Measurements from ENCODE around the gene FRG2C. TPM values are rescaled to one million over a fixed set of nuclear protein-coding genes. Genes with fewer than 3 reads are reported as not detected.

FRG2C gene
- not detected in 2 replicates for total RNA-seq

DNA sequence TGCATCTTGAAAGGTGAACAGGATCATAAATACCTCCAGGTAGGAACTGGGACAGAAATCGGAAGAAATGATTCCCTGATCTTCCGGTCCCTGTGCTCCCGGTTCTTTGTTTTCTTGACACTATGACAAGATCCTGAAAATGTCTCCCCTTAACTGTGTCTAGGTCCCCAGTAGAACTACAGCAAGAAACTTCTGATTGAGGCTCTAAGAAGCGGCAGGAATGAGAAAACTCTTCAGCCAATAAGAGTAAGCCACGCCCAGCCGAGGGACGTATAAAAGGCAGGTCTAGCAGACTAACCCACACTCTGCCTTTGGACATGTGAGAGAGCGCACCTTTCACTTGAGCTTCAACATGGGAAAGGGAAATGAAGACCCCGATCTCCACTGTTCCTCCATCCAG, at the start of gene FRG2C:
FRG2C (plus strand) TSS at position 301 of the 400 bp plus-strand sequence; CDS start at position 353, 52 bp downstream.

Small RNA genes lying within 50 kb of the gene (small RNA-seq; reads per million reads assigned to genes)
- not detected for gene AC108724.2

Other genes with a start within 250 kb of the FRG2C start
- gene ZNF717, start 121.2 kb downstream of the FRG2C start, total RNA-seq: 11.8 and 18.5 TPM in 2 replicates